ENCODE results near the gene GABRE.
"Not testable (repeated sequence)": the region's sequence is repeated elsewhere in the genome, so short reads cannot be mapped to it uniquely, and the experiment has no call there.

Gene GABRE

GRCh38 chrX:151966236-151966635, 8.2 kb downstream of the GABRE start:
- no peak for FAIRE-seq

- no peak for FAIRE-seq
Observed at GRCh38 chrX:151962034-151962433, 12.4 kb downstream of the GABRE start.

DNA sequence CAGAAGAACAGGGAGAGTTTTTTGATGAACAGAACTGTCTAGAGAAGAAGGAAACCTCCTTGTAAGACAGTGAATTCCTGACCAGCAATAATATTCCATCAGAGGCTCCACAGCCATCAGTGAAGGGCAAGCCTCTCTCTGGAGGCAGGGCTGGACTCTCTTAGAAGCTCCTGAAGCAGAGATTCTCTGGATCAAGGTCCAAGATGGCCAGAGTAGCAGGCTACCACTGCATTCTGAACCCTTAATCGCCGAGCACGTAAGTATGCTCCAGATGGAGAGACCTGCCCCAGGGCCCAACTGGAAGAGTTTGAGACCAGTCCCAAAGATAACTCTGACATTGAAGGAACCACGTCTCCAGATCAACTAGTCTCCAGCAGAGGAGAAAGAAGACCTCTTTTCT, 16.4 kb downstream of the GABRE start:
- FAIRE-seq = no peak

- FAIRE-seq = no peak
Observed at GRCh38 chrX:151954730-151955129, 19.7 kb downstream of the GABRE start.

GRCh38 chrX:151938172-151938571, 36.3 kb downstream of the GABRE start:
- no peak for FAIRE-seq

DNA sequence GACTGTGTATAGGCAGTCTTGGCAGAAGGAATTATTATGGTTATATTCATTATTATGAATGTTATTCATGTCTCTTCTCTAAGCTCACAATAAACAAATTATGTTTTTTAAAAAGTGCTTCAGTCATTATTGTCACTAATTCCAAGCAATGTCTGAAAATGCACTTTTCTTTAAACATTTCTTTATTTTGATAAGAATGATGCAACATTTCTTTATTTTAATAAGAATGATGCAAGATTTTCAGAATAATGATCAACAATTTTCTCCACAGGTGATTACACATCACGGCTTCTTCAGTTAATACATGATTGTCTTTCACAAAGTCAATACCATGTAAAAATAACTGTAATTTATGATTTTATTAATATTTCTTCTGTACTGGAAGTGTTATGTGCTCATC, 39.1 kb downstream of the GABRE start:
- FAIRE-seq = no peak

DNA sequence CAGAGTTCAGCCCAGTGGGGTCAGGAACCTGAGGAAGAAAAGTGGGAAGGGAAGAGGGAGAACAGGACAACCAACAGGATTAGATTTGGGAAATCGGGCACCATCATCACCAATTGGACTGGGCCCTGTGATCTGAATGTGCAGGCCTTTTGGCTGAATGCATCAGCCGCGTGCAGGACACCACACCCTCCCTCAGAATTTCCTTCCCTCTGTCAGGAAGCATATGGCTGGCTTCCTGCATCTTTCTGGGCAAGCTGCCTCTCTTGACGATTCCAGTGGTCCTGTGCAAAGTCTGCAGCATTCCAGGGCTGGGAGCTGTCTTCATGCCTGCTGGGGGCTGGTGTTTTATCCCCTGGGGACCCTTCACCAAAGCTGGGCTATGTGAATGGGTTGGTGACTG, 45.4 kb downstream of the GABRE start:
- no peak for FAIRE-seq

GRCh38 chrX:151923648-151924047, 50.8 kb downstream of the GABRE start:
- no peak for FAIRE-seq

GRCh38 chrX:151922692-151923091, 51.8 kb downstream of the GABRE start:
- no peak for FAIRE-seq

- FAIRE-seq = no peak
Observed at GRCh38 chrX:151921866-151922265, 52.6 kb downstream of the GABRE start.

DNA sequence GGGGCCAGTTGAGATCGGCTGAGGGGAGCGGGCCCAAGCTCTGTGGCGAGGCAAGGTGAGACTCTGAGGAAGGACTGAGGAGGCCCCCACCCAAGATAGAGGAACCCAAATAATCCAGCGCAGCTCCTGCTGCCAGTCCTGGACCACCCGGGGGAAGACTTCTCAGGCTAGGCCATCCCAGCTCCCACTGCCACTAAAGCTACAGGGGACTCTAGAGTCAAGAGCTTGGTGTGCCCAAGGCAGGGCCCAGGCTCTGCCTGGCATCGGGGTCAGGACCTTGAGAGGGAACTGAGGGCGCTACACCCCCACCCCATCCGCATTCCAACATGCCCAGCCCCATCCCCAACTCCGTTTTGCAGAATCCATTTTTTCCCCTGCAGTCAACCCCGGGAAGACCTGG, 53.2 kb downstream of the GABRE start:
- FAIRE-seq = no peak

- no peak for FAIRE-seq
Observed at GRCh38 chrX:151920530-151920929, 53.9 kb downstream of the GABRE start.

DNA sequence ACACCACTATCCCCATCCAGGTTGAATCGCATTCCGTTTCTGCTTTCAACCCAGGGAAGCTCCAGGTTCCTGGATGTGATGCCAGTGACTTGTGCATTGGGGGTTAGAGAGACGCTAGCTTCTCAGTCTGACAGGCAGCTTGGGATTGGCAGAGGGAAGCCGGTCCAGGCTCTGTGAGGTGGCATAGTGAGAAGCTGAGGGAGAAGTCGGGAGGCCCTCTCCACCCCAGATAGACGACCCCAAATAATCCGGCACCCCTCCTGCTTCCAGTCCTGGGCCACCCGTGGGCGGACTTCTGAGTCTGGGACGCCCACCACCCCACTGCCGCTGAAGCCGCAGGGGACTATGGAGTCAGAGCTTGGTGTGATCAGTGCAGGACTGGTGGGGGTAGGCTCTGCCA, 54.4 kb downstream of the GABRE start:
- FAIRE-seq = no peak

GRCh38 chrX:151919610-151920009, 54.9 kb downstream of the GABRE start:
- no peak for FAIRE-seq

GRCh38 chrX:151918736-151919135, 55.7 kb downstream of the GABRE start:
- FAIRE-seq = not testable (repeated sequence)

DNA sequence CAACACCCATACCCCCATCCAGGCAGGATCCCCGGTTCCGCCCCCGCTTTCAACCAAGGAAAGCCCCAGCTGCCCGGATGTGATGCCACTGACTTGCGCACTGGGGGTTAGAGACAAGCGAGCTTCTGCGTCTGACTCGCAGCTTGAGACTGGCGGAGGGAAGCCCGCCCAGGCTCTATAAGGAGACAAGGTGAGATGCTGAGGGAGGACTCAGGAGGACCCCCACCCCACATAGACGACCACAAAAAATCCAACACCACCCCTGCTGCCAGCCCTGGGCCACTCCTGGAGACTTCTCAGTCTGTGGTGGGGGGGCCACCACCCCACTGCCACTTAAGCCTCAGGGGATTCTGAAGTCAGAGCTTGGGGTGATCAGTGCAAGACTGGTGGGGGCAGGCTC, 61.7 kb downstream of the GABRE start, which contains the start of gene MAGEA4:
TSS of gene MAGEA4 (plus strand) at position 110 of the 400 bp plus-strand sequence. CDS start 10,776 bp downstream, outside the sequence.
- FAIRE-seq = no peak

DNA sequence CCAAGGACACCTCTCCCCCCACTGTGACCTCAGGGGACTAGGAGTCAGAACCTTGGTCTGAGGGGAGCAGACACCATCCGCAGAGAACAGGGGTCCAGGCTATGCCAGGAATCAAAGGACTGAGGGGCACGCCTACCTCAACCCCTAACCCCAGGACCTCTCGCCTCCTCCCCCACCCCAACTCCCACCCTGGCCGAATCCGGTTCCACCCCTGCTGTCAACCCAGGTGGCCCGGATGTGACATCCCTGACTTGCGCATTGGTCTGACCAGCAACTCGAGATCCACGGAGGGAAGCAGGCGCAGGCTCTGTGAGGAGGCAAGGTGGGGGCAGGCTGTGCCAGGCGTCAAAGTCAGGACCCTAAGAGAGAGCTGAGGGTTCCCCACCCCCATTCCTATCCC, 62.3 kb downstream of the GABRE start:
- no peak for FAIRE-seq

GRCh38 chrX:151904989-151905388, 69.5 kb downstream of the GABRE start:
- no peak for FAIRE-seq

Measured in TTC549 (cell line).